Measurements from ENCODE around the gene PRAC2. TPM values are rescaled to one million over a fixed set of nuclear protein-coding genes. Genes with fewer than 3 reads are reported as not detected.

The PRAC2 gene
- total and polyA plus RNA-seq, 2 of the 8 experiments (the other 6 are each of a cell fraction or from before 2014, with no cell fraction given): not detected

- Histone ChIP-seq H3K23me2 (ENCODE audit: low read depth, low read length) (no peaks in the 10 kb centered on the region), H3K4me1 (replicated peaks in 1 of 4; ENCODE audit: control insufficient read depth in 3 of 4, insufficient read depth in 4 of 4, low read length in 3 of 4) (no peaks in the 10 kb centered on the region; a peak in 2 of 7 replicates), H3K79me1 (ENCODE audit: low read depth, low read length) (no peaks in the 10 kb centered on the region), H3K14ac (ENCODE audit: insufficient read length) (no peak overlapping the region), H2AK5ac (ENCODE audit: low read depth, low read length) (no peak overlapping the region), H2BK5ac (ENCODE audit: low read depth, low read length) (no peak overlapping the region), H3K23ac (ENCODE audit: insufficient read length) (no peak overlapping the region), H4K5ac (ENCODE audit: insufficient read length, low read depth, low read length) (no peak overlapping the region), H2BK120ac (replicated peaks; ENCODE audit: low read depth, low read length) (no peak overlapping the region), H3K56ac (replicated peaks; ENCODE audit: insufficient read length, low read depth, low read length) (no peak overlapping the region), H3K9ac (replicated peaks in 1 of 4; ENCODE audit: extremely low read depth in 1 of 4, low read depth in 3 of 4, low read length in 3 of 4) (no peak overlapping the region), H4K91ac (replicated peaks; ENCODE audit: insufficient read length, low read length) (no peak overlapping the region), H4K8ac (ENCODE audit: extremely low read depth, insufficient read depth, low read length) (no peak overlapping the region), H3K79me2 (ENCODE audit: control insufficient read depth in 1 of 2, insufficient read depth in 2 of 2, low read length in 2 of 2) (no peaks in the 10 kb centered on the region), H3K4me2 (ENCODE audit: insufficient read depth in 1 of 2, low read depth in 2 of 2, low read length in 2 of 2) (no peak overlapping the region), H3K18ac (ENCODE audit: extremely low read depth, low read length) (no peak overlapping the region), H2BK20ac (ENCODE audit: low read length) (no peak overlapping the region), H3K27me3 (replicated peaks in 1 of 4; ENCODE audit: control insufficient read depth in 3 of 4, extremely low read depth in 1 of 4, insufficient read depth in 3 of 4, low read length in 3 of 4) (peaks cover 89 to 100% (median 100%) of the 10 kb centered on the region in 4 experiments), H3K4me3 (ENCODE audit: extremely low read depth in 1 of 4, insufficient read depth in 2 of 4, low read depth in 3 of 4, low read length in 4 of 4) (no peak overlapping the region), H3K36me3 (ENCODE audit: control insufficient read depth in 2 of 4, insufficient read depth in 4 of 4, low read length in 3 of 4) (peaks cover 0 to 5% (median 0%) of the 10 kb centered on the region in 4 experiments; a peak in 1 of 8 replicates), H3K27ac (ENCODE audit: low read depth, low read length) (no peak overlapping the region), H3K9me3 (ENCODE audit: insufficient read depth in 2 of 2, low read depth in 1 of 2, low read length in 1 of 2) (no peaks in the 10 kb centered on the region), H4K20me1 (replicated peaks in 1 of 2; ENCODE audit: control insufficient read depth in 1 of 2, insufficient read depth in 2 of 2, low read length in 2 of 2) (peaks cover 16 to 26% of the 10 kb centered on the region in 2 experiments), H2BK12ac (ENCODE audit: low read depth, low read length) (no peak overlapping the region), H2AFZ (ENCODE audit: low read length) (no peak overlapping the region), H3K4ac (replicated peaks; ENCODE audit: insufficient read length, low read depth, low read length) (no peak overlapping the region), H2BK15ac (ENCODE audit: low read length) (no peak overlapping the region)
- no peak for TF ChIP-seq E2F6 (IDR thresholded peaks at IDR 0.05)
- no peak for TF ChIP-seq TAF7 (optimal IDR thresholded peaks at IDR 0.05; ENCODE audit: borderline replicate concordance, low read depth, low read length)
- TF ChIP-seq YY1 (IDR thresholded peaks at IDR 0.05; ENCODE audit: low read depth, low read length): no peak
- no peak for TF ChIP-seq RFX5 (IDR thresholded peaks at IDR 0.05; ENCODE audit: borderline replicate concordance, low read depth, low read length)
- TF ChIP-seq NANOG (IDR thresholded peaks at IDR 0.05; ENCODE audit: insufficient read depth, low read depth, low read length, poor library complexity, severe bottlenecking): no peak
- no peak for TF ChIP-seq JUND (IDR thresholded peaks at IDR 0.05; ENCODE audit: low read length)
- no peak for TF ChIP-seq SP4 (IDR thresholded peaks at IDR 0.05; ENCODE audit: low read length)
- TF ChIP-seq CBX8 (IDR thresholded peaks at IDR 0.05; ENCODE audit: borderline replicate concordance, low read depth, low read length): no peak
- no peak for TF ChIP-seq RAD21 (IDR thresholded peaks at IDR 0.05 in 1 of 2, conservative IDR thresholded peaks at IDR 0.05 in 1 of 2; ENCODE audit: low read depth in 2 of 2, low read length in 2 of 2)
- TF ChIP-seq CTBP2 (IDR thresholded peaks at IDR 0.05; ENCODE audit: borderline replicate concordance, insufficient read depth, insufficient read length, low read length): no peak
- no peak for TF ChIP-seq NRF1 (IDR thresholded peaks at IDR 0.05; ENCODE audit: low read depth, low read length)
- TF ChIP-seq SIN3A (conservative IDR thresholded peaks at IDR 0.05 in 1 of 2, IDR thresholded peaks at IDR 0.05 in 1 of 2; ENCODE audit: low read depth in 1 of 2, low read length in 2 of 2): no peak
- TF ChIP-seq ZNF274 (IDR thresholded peaks at IDR 0.05; ENCODE audit: borderline replicate concordance, extremely low read depth, low read length): no peak
- FAIRE-seq (no peak), DNase-seq (ENCODE audit: low read depth in 1 of 2, low spot score in 2 of 2) (no peak)
- CTCF ChIA-PET (ENCODE audit: partially characterized antibody): interaction anchor here (0.9 to 10.1 kb wide), 12 partner anchors 9 to 129 kb away, joined by 3 to 145 read pairs (median 4); partner anchors contain the start of genes HOXB13, PRAC1 and PRAC2
- WGBS, 2 experiments (ENCODE audit: extremely low coverage in 1 of 2, insufficient coverage in 1 of 2, insufficient read length in 1 of 2, insufficient replicate concordance in 2 of 2, low coverage in 1 of 2, low lambda C conversion rate in 2 of 2, missing lambda C conversion rate in 1 of 2): 9% methylated on average over 11 of the region's 11 CpGs; no CpG with 5 or more reads in 1 of the 2 experiments
- POLR2A ChIA-PET (ENCODE audit: partially characterized antibody): interaction anchor here (0.7 to 1.2 kb wide), 4 partner anchors 9 to 258 kb away, joined by 3 read pairs; no protein-coding TSS in a partner anchor
Measured at GRCh38 chr17:48738424-48738802, 15.4 kb downstream of the PRAC2 start.

All from H1 (cell line).